ENCODE results near the gene RBMS3.

DNA sequence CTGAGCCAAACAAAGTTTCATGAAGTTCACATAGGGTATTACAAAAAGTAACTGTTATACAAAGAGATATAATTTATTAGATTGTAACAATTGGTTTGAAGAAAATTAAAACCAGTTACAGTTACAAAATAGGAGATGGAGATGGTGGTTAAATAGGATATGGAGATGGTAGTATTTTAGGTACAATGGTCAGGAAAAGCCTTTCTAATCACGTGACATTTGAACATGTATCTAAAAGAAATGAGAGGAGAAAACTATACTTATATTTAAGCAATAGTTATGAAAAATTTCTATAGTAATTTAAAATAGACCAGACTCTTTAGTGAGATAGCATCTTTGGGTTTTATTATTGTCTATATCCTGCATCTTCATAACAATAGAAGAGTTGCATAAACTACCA, 312.9 kb downstream of the RBMS3 start:
- TF ChIP-seq RORB (CRISPR knock-in tag; IDR thresholded peaks at IDR 0.05) (no peak), ZNF219 (CRISPR knock-in tag; IDR thresholded peaks at IDR 0.05; ENCODE audit: borderline replicate concordance) (no peak), CREB1 (CRISPR knock-in tag; IDR thresholded peaks at IDR 0.05) (no peak), SMAD4 (CRISPR knock-in tag; IDR thresholded peaks at IDR 0.05) (no peak), FOXK1 (CRISPR knock-in tag; IDR thresholded peaks at IDR 0.05) (no peak)
- TF ChIP-seq, protein P1, sequence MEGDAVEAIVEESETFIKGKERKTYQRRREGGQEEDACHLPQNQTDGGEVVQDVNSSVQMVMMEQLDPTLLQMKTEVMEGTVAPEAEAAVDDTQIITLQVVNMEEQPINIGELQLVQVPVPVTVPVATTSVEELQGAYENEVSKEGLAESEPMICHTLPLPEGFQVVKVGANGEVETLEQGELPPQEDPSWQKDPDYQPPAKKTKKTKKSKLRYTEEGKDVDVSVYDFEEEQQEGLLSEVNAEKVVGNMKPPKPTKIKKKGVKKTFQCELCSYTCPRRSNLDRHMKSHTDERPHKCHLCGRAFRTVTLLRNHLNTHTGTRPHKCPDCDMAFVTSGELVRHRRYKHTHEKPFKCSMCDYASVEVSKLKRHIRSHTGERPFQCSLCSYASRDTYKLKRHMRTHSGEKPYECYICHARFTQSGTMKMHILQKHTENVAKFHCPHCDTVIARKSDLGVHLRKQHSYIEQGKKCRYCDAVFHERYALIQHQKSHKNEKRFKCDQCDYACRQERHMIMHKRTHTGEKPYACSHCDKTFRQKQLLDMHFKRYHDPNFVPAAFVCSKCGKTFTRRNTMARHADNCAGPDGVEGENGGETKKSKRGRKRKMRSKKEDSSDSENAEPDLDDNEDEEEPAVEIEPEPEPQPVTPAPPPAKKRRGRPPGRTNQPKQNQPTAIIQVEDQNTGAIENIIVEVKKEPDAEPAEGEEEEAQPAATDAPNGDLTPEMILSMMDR (IDR thresholded peaks at IDR 0.05) = no peak
- TF ChIP-seq, protein P2, sequence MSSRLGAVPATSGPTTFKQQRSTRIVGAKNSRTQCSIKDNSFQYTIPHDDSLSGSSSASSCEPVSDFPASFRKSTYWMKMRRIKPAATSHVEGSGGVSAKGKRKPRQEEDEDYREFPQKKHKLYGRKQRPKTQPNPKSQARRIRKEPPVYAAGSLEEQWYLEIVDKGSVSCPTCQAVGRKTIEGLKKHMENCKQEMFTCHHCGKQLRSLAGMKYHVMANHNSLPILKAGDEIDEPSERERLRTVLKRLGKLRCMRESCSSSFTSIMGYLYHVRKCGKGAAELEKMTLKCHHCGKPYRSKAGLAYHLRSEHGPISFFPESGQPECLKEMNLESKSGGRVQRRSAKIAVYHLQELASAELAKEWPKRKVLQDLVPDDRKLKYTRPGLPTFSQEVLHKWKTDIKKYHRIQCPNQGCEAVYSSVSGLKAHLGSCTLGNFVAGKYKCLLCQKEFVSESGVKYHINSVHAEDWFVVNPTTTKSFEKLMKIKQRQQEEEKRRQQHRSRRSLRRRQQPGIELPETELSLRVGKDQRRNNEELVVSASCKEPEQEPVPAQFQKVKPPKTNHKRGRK (CRISPR knock-in tag; IDR thresholded peaks at IDR 0.05; ENCODE audit: borderline replicate concordance) = no peak
- TF ChIP-seq, protein P3, sequence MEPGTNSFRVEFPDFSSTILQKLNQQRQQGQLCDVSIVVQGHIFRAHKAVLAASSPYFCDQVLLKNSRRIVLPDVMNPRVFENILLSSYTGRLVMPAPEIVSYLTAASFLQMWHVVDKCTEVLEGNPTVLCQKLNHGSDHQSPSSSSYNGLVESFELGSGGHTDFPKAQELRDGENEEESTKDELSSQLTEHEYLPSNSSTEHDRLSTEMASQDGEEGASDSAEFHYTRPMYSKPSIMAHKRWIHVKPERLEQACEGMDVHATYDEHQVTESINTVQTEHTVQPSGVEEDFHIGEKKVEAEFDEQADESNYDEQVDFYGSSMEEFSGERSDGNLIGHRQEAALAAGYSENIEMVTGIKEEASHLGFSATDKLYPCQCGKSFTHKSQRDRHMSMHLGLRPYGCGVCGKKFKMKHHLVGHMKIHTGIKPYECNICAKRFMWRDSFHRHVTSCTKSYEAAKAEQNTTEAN (CRISPR knock-in tag; IDR thresholded peaks at IDR 0.05) = no peak
- TF ChIP-seq, protein P4, sequence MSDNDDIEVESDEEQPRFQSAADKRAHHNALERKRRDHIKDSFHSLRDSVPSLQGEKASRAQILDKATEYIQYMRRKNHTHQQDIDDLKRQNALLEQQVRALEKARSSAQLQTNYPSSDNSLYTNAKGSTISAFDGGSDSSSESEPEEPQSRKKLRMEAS (CRISPR knock-in tag; IDR thresholded peaks at IDR 0.05) = no peak

Measured in WTC11 (cell line).